Uterus (tissue), 4 donors: ENCODE measurements around the gene UBE2U. TPM values are rescaled to one million over a fixed set of nuclear protein-coding genes. Genes with fewer than 3 reads are reported as not detected.

Experiments used
- DNase-seq, 2 donors: peaks; one replicate each; pipeline ENCODE4 v3.0.0-alpha.2; 2019 to 2020
- H3K27ac ChIP-seq, 2 donors: fragments of 200-600 bp; sonication (generic); 1 replicate in 1 of 2; 2 replicates in 1 of 2; pipeline ENCODE4 v1.5.1; 2016 to 2018
- H3K27me3 ChIP-seq, 2 donors: fragments of 200-600 bp; sonication (generic); one replicate each; pipeline ENCODE4 v1.5.1; 2018 to 2019; ENCODE audit warnings: control low read depth in 1 of 2
- H3K36me3 ChIP-seq, 2 donors: fragments of 200-600 bp; sonication (generic); one replicate each; pipeline ENCODE4 v1.5.1; 2019; ENCODE audit warnings: control low read depth in 1 of 2
- H3K4me1 ChIP-seq, 2 donors: fragments of 200-600 bp; sonication (generic); one replicate each; pipeline ENCODE4 v1.5.1; 2018 to 2019; ENCODE audit warnings: control low read depth in 1 of 2
- H3K4me3 ChIP-seq, 2 donors: fragments of 200-600 bp; sonication (generic); 1 replicate in 1 of 2; 2 replicates in 1 of 2; pipeline ENCODE4 v1.5.1; 2018 to 2019; ENCODE audit warnings: mild to moderate bottlenecking in 1 of 2
- H3K9me3 ChIP-seq, 2 donors: fragments of 200-600 bp; sonication (generic); one replicate each; pipeline ENCODE4 v1.5.1; 2019; ENCODE audit warnings: control low read depth in 1 of 2
- POLR2A ChIP-seq, 2 donors: fragments of 450-650 bp; IDR thresholded peaks; one replicate each; pipeline ENCODE4 v1.6.1; 2016; ENCODE audit warnings: antibody characterized with exemption in 2 of 2, mild to moderate bottlenecking in 1 of 2, moderate library complexity in 1 of 2
- intact Hi-C: fragments of 100-400 bp; cut with DNase I; formaldehyde crosslinking; loops from one replicate; pipeline ENCODE4 v1.15.1; 2023; ENCODE audit warnings: low total_unique reads
- total RNA-seq, 4 donors: library from RNA; depleted of rRNA in 3 of 4; stranded (reverse); fragments of >200 nt in 3 of 4; gene quantifications; one replicate each; pipeline versions ENCODE4 v1.1.0 to v1.2.4, GENCODE V29; 2014 to 2023
- TF ChIP-seq, protein P1 (sequence below), 4 experiments: fragments of 200-600 bp in 2 of 4; fragments of 450-650 bp in 2 of 4; sonication (generic) in 2 of 4; IDR thresholded peaks; one replicate each; pipeline ENCODE4 v1.5.1; 2016 to 2019; ENCODE audit warnings: antibody characterized with exemption in 4 of 4, mild to moderate bottlenecking in 2 of 4, moderate library complexity in 1 of 4
- donor health status: DM: yes; HTN: yes; CAD: no.

The UBE2U gene
- total RNA-seq, 4 donors from 2014 or later: not detected

DNA sequence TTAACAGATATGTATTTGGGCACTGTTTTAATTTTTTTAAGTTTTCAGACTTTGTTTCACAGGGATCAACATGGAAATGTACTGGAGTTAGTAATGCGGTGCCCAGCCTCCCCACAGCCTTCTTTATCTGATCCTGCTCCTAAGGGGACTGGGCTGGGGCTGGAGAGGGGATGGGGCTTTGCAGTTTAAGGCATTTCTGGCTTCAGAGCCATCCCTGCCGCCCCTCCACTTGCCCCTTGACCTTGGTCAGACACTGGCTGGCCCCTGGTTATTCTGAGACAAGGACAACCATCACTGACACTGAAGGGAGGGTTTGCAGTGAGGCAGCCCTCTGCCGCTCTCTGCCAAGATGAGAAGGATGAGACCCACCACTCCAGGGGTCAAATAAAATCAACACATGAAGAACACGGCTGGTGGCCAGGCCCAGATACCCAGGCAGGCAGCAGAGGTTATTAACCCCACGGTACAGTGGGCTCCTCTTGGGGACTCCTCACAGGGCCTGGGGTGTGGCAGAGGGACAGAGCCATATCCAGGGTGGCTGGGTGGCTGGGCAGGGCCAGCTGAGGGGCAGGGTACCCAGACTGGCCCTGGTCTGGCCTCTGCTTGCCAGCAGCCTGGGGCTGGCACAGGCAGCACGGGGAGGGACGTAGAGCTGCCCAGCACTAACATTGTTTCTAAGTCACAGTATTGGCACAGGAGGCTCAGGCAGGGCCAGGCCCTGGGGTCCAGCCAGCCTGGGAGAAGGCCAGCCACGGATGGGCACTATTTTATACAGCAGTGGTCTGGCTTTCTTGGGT, 7.2 kb upstream of the UBE2U start:
- H3K36me3 ChIP-seq: no peaks in the 10 kb centered on the region
- TF ChIP-seq POLR2A (IDR thresholded peaks at IDR 0.05): no peak
- TF ChIP-seq, protein P1, sequence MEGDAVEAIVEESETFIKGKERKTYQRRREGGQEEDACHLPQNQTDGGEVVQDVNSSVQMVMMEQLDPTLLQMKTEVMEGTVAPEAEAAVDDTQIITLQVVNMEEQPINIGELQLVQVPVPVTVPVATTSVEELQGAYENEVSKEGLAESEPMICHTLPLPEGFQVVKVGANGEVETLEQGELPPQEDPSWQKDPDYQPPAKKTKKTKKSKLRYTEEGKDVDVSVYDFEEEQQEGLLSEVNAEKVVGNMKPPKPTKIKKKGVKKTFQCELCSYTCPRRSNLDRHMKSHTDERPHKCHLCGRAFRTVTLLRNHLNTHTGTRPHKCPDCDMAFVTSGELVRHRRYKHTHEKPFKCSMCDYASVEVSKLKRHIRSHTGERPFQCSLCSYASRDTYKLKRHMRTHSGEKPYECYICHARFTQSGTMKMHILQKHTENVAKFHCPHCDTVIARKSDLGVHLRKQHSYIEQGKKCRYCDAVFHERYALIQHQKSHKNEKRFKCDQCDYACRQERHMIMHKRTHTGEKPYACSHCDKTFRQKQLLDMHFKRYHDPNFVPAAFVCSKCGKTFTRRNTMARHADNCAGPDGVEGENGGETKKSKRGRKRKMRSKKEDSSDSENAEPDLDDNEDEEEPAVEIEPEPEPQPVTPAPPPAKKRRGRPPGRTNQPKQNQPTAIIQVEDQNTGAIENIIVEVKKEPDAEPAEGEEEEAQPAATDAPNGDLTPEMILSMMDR (IDR thresholded peaks at IDR 0.05): no peak
- H3K27me3 ChIP-seq: no peaks in the 10 kb centered on the region
- no peaks in the 10 kb centered on the region for H3K4me1 ChIP-seq
- no peak for DNase-seq
- intact Hi-C loops: no loop called here
- no peak overlapping the region for H3K4me3 ChIP-seq
- no peak overlapping the region for H3K27ac ChIP-seq
- no peaks in the 10 kb centered on the region for H3K9me3 ChIP-seq

DNA sequence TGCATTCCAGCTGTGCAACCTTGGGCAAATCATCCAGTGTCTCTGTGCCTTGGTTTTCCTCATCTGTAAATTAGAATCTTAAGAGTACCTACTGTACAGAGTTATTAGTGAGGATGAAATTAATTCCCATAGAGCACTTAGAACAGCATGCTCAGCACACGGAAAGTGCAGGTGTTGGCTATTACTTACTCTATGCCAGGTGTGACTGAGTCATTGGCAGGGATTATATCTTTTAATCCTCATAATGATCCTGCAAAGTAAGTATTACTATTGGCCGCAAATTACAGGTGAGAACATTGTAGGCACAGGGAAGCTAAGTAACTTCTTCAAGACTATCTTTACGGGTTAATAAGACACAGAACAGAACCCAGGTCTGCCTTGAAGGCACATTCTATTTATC, 6.3 kb upstream of the UBE2U start:
- Histone ChIP-seq H3K27me3 (no peaks in the 10 kb centered on the region), H3K4me1 (no peaks in the 10 kb centered on the region), H3K4me3 (no peak overlapping the region), H3K36me3 (no peaks in the 10 kb centered on the region), H3K27ac (no peak overlapping the region), H3K9me3 (no peaks in the 10 kb centered on the region)
- TF ChIP-seq POLR2A (IDR thresholded peaks at IDR 0.05): no peak
- TF ChIP-seq, protein P1 (IDR thresholded peaks at IDR 0.05): no peak
- no peak for DNase-seq
- intact Hi-C loops: no loop called here

DNA sequence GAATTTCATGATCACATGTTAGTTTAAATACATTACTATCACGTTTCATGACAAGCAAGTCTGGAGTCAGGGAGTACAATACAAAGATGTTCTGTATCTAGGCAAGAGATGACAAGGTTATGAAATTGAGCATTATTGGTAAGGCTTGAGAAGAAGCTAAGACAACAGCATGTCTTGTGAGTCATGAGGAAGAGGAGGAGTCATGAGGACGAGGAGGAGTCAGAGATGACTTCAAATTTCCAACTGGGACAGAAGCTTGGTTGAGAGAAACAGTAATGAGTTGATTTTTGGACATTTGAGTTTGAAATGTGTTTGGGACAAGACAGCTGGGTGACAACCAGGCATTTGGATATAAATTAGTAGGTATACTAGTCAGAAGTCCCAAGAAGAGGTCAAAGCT, 4.3 kb upstream of the UBE2U start:
- DNase-seq: no peak
- intact Hi-C loops: no loop called here
- no peaks in the 10 kb centered on the region for H3K36me3 ChIP-seq
- no peak overlapping the region for H3K4me3 ChIP-seq
- no peak overlapping the region for H3K27ac ChIP-seq
- no peaks in the 10 kb centered on the region for H3K4me1 ChIP-seq
- H3K27me3 ChIP-seq: no peaks in the 10 kb centered on the region
- TF ChIP-seq, protein P1 (IDR thresholded peaks at IDR 0.05): no peak
- no peak for TF ChIP-seq POLR2A (IDR thresholded peaks at IDR 0.05)
- H3K9me3 ChIP-seq: no peaks in the 10 kb centered on the region

DNA sequence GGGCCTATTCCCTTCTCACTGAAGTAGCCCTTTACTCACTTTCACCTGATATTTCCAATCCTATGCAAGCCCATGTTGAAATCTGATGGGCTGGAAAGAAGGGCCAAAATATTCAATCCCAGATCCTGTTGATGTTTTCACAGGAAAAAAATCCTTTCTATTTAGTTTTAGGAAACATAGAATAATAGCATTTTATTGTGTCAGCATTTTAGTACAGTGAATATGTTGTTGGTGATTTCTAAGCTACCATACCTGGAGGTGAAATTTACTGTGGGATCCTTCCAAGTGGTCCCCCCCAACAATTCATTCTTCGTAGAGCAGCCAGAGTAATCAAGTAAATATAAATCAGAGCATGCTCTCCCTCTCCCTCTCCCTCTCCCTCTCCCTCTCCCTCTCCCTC, 3.4 kb upstream of the UBE2U start:
- no peaks in the 10 kb centered on the region for H3K36me3 ChIP-seq
- no peaks in the 10 kb centered on the region for H3K9me3 ChIP-seq
- intact Hi-C loops: no loop called here
- no peaks in the 10 kb centered on the region for H3K27me3 ChIP-seq
- TF ChIP-seq, protein P1 (IDR thresholded peaks at IDR 0.05): no peak
- no peak for TF ChIP-seq POLR2A (IDR thresholded peaks at IDR 0.05)
- no peak overlapping the region for H3K4me3 ChIP-seq
- H3K4me1 ChIP-seq: no peaks in the 10 kb centered on the region
- H3K27ac ChIP-seq: no peak overlapping the region
- DNase-seq: no peak

DNA sequence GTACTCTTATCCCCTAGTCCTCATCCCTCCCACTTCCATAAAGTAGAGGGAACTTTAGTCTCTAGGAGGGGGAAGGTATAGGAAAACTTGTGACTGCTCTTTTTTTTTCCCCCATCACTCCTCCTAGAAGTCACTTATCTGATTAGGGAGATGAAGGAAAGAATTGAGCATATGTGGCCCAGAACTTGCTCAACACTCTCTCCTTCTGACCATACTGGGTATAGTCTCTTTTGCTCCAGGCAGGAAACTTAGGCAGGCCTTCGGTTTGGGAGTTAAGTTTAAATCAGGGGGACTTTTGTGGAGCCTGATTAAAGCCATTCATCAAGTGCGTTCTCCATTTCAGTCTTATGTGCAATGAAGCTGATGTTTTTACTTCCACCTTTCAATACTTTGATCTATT, 5.8 kb downstream of the UBE2U start:
- DNase-seq: no peak
- H3K9me3 ChIP-seq: no peaks in the 10 kb centered on the region
- H3K4me3 ChIP-seq: no peak overlapping the region
- no peak overlapping the region for H3K27ac ChIP-seq
- intact Hi-C loops: no loop called here
- H3K36me3 ChIP-seq: no peaks in the 10 kb centered on the region
- TF ChIP-seq POLR2A (IDR thresholded peaks at IDR 0.05): no peak
- TF ChIP-seq, protein P1 (IDR thresholded peaks at IDR 0.05): no peak
- H3K4me1 ChIP-seq: no peaks in the 10 kb centered on the region
- H3K27me3 ChIP-seq: no peaks in the 10 kb centered on the region
